Glutamatergic neuron (in vitro differentiated cells): Measurements from ENCODE around the gene RADIL. TPM values are rescaled to one million over a fixed set of nuclear protein-coding genes. Genes with fewer than 3 reads are reported as not detected.
A peak's percentile ranks its signal among the peaks of the same experiment; 100 is the strongest.
"Not testable (repeated sequence)": the region's sequence is repeated elsewhere in the genome, so short reads cannot be mapped to it uniquely, and the experiment has no call there.

ENCODE experiments used
- DNase-seq: peaks from one replicate; pipeline ENCODE4 v3.0.0; 2022
- H3K27ac Mint-ChIP-seq: one replicate; pipeline ENCODE4 v1.8.0; 2020; ENCODE audit warnings: mild to moderate bottlenecking, mixed read lengths, inconsistent platforms; ENCODE audit not compliant: unreplicated experiment
- H3K27me3 Mint-ChIP-seq: one replicate; pipeline ENCODE4 v1.8.0; 2020; ENCODE audit warnings: mild to moderate bottlenecking, moderate library complexity, mixed read lengths, inconsistent platforms; ENCODE audit not compliant: unreplicated experiment
- H3K36me3 Mint-ChIP-seq: one replicate; pipeline ENCODE4 v1.8.0; 2020; ENCODE audit warnings: mild to moderate bottlenecking, mixed read lengths, inconsistent platforms; ENCODE audit not compliant: unreplicated experiment
- H3K4me1 Mint-ChIP-seq: one replicate; pipeline ENCODE4 v1.8.0; 2020; ENCODE audit warnings: mild to moderate bottlenecking, low read depth, mixed read lengths, inconsistent platforms; ENCODE audit not compliant: unreplicated experiment
- H3K4me3 Mint-ChIP-seq: one replicate; pipeline ENCODE4 v1.8.0; 2020; ENCODE audit warnings: mild to moderate bottlenecking, mixed read lengths, inconsistent platforms; ENCODE audit not compliant: unreplicated experiment
- H3K9me3 Mint-ChIP-seq: one replicate; pipeline ENCODE4 v1.8.0; 2020; ENCODE audit warnings: mild to moderate bottlenecking, moderate library complexity, mixed read lengths, inconsistent platforms; ENCODE audit not compliant: unreplicated experiment
- total RNA-seq: library from RNA; stranded (reverse); fragmentation: NEBNext Ultra II Directional; extraction: Animal tissue kit (Norgen Biotek cat#: 25700); gene quantifications from one replicate; pipeline ENCODE4 v1.2.1, GENCODE V29; 2021; ENCODE audit not compliant: unreplicated experiment
- TF ChIP-seq, protein P1 (sequence below): fragments of 200-600 bp; sonication (generic); IDR thresholded peaks from one replicate; pipeline ENCODE4 v1.5.0; 2021; ENCODE audit not compliant: partially characterized antibody, unreplicated experiment

The RADIL gene
- total RNA-seq, 1 donor from 2014 or later, result 31.3 TPM

DNA sequence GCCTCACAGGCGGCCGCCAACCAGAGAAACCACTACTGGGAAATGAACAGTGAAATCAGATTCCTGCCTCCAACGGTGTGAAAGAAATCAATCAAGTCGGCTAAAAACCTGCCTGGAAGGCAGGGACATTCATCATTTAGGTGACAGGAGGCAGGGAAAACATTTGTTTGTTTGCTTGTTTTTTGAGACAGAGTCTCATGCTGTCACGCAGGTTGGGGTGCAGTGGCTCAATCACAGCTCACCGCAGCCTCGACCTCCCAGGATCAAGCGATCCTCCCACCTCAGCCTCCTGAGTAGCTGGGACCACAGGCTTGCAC lies 77.6 kb downstream of the RADIL start:
- Mint-ChIP-seq H3K36me3 (no peaks in the 10 kb centered on the region), H3K27me3 (peaks cover 4% of the 10 kb centered on the region), H3K27ac (no peak overlapping the region), H3K9me3 (peaks cover 3% of the 10 kb centered on the region), H3K4me3 (no peak overlapping the region), H3K4me1 (peaks cover 6% of the 10 kb centered on the region)
- DNase-seq, result no peak
- TF ChIP-seq, protein P1, sequence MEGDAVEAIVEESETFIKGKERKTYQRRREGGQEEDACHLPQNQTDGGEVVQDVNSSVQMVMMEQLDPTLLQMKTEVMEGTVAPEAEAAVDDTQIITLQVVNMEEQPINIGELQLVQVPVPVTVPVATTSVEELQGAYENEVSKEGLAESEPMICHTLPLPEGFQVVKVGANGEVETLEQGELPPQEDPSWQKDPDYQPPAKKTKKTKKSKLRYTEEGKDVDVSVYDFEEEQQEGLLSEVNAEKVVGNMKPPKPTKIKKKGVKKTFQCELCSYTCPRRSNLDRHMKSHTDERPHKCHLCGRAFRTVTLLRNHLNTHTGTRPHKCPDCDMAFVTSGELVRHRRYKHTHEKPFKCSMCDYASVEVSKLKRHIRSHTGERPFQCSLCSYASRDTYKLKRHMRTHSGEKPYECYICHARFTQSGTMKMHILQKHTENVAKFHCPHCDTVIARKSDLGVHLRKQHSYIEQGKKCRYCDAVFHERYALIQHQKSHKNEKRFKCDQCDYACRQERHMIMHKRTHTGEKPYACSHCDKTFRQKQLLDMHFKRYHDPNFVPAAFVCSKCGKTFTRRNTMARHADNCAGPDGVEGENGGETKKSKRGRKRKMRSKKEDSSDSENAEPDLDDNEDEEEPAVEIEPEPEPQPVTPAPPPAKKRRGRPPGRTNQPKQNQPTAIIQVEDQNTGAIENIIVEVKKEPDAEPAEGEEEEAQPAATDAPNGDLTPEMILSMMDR, result no peak

DNA sequence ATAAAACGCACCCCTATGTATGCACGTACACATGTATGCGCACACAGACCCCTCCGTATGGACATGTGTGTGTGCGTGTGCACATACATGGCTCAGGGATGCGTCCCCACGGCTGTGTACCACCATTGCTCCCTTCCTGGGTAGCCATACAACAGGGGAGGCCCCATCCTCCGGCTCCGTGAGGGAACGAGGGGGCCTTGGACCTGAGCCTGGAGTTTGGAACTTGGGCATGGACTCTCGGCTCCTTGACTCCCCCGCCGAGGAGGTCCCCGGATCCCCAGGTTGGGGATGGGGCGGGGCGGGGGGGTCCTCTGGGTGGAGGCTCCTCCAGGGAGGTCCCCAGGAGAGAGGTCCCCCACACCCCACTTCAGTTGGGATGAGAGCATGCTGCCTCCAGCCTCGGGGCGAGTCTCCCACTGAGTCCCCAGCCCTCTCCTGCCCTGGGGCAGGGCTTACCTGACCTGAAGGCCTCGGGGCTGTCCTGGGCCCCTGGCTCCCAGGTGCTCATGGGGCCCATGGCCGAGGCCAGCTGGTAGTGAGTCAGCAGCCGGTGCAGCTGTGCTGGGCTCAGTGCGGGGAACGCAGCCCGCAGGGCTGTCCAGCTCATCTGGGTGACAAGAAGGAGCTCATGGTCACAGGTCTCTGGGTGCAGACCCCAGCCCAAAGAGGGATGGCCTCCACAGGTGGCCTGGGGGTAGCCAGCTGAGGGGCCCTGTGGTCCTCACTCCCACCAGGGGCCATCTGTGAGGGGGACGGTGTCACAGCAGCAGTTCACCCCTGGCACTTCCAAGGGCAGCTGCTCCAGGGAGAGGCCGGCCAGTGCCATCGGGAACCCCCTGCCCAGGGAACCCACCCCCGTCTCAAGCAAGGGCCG lies 78.2 kb downstream of the RADIL start:
- Mint-ChIP-seq H3K4me3 (no peak overlapping the region), H3K9me3 (peaks cover 6% of the 10 kb centered on the region), H3K27me3 (peaks cover 6% of the 10 kb centered on the region), H3K36me3 (no peaks in the 10 kb centered on the region), H3K4me1 (peaks cover 7% of the 10 kb centered on the region), H3K27ac (no peak overlapping the region)
- DNase-seq, result peak; percentile 22
- TF ChIP-seq, protein P1, result no peak

DNA sequence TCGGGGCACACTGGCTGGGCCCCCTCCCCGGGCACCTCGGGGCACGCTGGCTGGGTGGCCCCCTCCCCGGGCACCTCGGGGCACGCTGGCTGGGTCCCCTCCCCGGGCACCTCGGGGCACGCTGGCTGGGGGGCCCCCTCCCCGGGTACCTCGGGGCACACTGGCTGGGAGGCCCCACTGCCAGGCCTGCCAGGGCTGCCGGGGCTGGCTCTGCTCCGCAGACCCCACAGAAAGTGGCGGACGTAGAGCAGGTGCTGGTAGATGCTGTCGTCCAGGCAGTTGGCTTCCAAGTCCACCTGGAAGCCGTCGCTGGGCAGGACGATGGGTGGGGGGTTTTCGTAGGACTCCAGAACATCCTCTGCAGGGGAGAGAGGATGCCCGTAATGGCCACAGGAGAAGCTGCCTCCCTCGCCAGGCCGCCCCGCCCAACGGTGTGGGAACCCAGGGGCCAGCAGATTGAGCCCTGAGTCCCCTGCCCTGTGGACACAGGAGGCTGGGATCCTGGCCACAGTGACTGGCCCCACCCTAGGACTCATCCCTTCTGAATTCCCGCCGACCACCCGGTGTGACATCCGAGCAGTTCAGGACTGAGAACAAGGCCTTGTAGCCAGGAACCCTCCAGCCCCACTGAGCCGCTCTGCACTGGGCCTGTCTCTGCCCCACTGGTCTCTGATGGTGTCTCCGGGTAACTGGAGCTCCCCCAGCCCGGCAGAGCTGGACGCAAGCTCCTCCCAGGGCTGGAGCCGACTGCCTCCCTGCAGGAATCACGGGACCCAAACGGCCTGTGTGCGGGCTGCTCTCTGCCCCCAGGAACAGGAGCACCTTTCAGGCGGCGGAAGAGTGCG lies 79.9 kb downstream of the RADIL start:
- no peak overlapping the region for H3K4me3 Mint-ChIP-seq
- peaks cover 9% of the 10 kb centered on the region for H3K27me3 Mint-ChIP-seq
- peak; percentile 34 for DNase-seq
- TF ChIP-seq, protein P1, result no peak
- peaks cover 9% of the 10 kb centered on the region for H3K4me1 Mint-ChIP-seq
- H3K27ac Mint-ChIP-seq, result no peak overlapping the region
- no peaks in the 10 kb centered on the region for H3K36me3 Mint-ChIP-seq
- peaks cover 7% of the 10 kb centered on the region for H3K9me3 Mint-ChIP-seq

DNA sequence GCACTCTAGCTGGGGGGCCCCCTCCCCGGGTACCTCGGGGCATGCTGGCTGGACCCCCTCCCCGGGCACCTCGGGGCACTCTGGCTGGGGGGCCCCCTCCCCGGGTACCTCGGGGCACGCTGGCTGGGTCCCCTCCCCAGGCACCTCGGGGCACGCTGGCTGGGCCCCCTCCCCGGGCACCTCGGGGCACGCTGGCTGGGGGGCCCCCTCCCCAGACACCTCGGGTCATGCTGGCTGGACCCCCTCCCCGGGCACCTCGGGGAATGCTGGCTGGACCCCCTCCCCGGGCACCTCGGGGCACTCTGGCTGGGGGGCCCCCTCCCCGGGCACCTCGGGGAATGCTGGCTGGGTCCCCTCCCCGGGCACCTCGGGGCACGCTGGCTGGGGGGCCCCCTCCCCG lies 80.9 kb downstream of the RADIL start:
- H3K4me3 Mint-ChIP-seq, H3K27me3 Mint-ChIP-seq, H3K36me3 Mint-ChIP-seq, H3K27ac Mint-ChIP-seq, DNase-seq, H3K4me1 Mint-ChIP-seq, H3K9me3 Mint-ChIP-seq: not testable (repeated sequence)

DNA sequence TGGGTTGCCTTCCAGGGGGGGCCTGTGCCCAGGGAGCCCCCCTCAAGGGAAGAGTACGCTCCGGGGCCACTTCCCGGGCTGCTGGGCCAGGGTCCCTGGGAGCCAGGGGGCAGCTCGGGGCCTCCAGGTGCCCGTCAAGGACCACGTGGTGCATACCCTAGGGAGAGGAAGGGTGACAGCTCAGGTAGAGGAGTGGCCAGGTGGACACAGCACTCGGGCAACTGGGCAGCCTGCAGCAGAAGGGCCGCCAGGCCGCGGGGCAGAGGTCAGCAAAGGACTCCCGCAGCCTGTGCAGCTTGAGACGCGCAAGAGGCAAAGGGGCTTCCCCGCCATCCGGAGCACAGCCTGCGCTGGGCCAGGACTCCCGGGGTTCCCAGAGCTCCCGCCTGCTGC lies 81.7 kb downstream of the RADIL start:
- Mint-ChIP-seq H3K4me3 (no peak overlapping the region), H3K4me1 (peaks cover 9% of the 10 kb centered on the region), H3K27ac (no peak overlapping the region), H3K9me3 (peaks cover 7% of the 10 kb centered on the region), H3K27me3 (peaks cover 9% of the 10 kb centered on the region), H3K36me3 (no peaks in the 10 kb centered on the region)
- TF ChIP-seq, protein P1, result no peak
- peak; percentile 64 for DNase-seq
